ENCODE data around the gene KCTD2. TPM values are rescaled to one million over a fixed set of nuclear protein-coding genes. Genes with fewer than 3 reads are reported as not detected.

Gene KCTD2
- total and polyA plus RNA-seq, 5 donors from 2014 or later, result 5.8 to 23.4 (median 8.5) TPM

- ATAC-seq (ENCODE audit: low read depth in 2 of 2), result no peak
- Mint-ChIP-seq H3K27me3 (no peaks in the 10 kb centered on the region), H3K27ac (no peak overlapping the region), H3K4me3 (no peak overlapping the region), H3K9me3 (peaks cover 0 to 1% (median 0%) of the 10 kb centered on the region in 7 donors), H3K4me1 (no peaks in the 10 kb centered on the region), H3K36me3 (peaks cover 3% of the 10 kb centered on the region)
- Histone ChIP-seq H3K36me3 (ENCODE audit: control insufficient read depth, insufficient read depth, low read length) (no peaks in the 10 kb centered on the region), H3K4me1 (ENCODE audit: control insufficient read depth, insufficient read depth, low read length, poor library complexity, severe bottlenecking) (no peaks in the 10 kb centered on the region), H3K27me3 (ENCODE audit: control insufficient read depth, insufficient read depth, low read length) (no peaks in the 10 kb centered on the region), H3K4me3 (ENCODE audit: low read depth, low read length) (no peak overlapping the region), H3K9me3 (ENCODE audit: control insufficient read depth in 2 of 2, low read length in 2 of 2) (no peaks in the 10 kb centered on the region), H3K27ac (ENCODE audit: insufficient read depth, low read length, poor library complexity, severe bottlenecking) (no peak overlapping the region)
- DNase-seq, result no peak
These were observed 53.0 kb downstream of the KCTD2 start for GRCh38 chr17:75099881-75100595.

DNA sequence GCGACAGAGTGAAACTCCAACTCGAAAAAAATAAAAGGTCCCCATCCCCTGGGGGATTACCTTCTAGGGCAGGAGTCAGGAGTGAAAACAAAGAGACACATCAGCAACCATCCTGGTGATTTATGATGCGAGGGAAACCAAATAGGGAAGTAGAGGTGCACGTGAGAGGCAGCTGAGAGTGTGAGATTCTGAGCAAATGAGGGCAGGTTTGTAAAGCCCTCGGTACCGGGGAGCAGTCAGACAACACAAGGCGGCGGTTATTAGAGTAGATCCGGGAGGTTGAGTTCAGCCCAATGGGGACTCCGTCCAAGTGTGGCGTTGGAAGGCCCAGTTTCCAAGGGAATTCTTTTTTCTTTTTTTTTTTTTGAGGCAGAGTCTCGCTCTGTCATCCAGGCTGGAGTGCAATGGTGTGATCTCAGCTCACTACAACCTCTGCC, 55.4 kb downstream of the KCTD2 start:
- H3K4me3 ChIP-seq (ENCODE audit: low read depth, low read length), result no peak overlapping the region
- H3K27ac ChIP-seq (ENCODE audit: insufficient read depth, low read length, poor library complexity, severe bottlenecking), result no peak overlapping the region
- peak; percentile 22 to 43 for ATAC-seq (ENCODE audit: low read depth in 2 of 2)
- DNase-seq, result no peak
- no peaks in the 10 kb centered on the region for H3K4me1 ChIP-seq (ENCODE audit: control insufficient read depth, insufficient read depth, low read length, poor library complexity, severe bottlenecking)
- Mint-ChIP-seq H3K9me3 (peaks cover 0 to 2% (median 0%) of the 10 kb centered on the region in 7 donors), H3K27me3 (no peaks in the 10 kb centered on the region), H3K4me1 (peaks cover 0 to 5% (median under 1%) of the 10 kb centered on the region in 4 donors), H3K36me3 (peaks cover 3% of the 10 kb centered on the region), H3K4me3 (no peak overlapping the region), H3K27ac (no peak overlapping the region)
- no peaks in the 10 kb centered on the region for H3K9me3 ChIP-seq (ENCODE audit: control insufficient read depth in 2 of 2, low read length in 2 of 2)
- no peaks in the 10 kb centered on the region for H3K36me3 ChIP-seq (ENCODE audit: control insufficient read depth, insufficient read depth, low read length)
- H3K27me3 ChIP-seq (ENCODE audit: control insufficient read depth, insufficient read depth, low read length), result no peaks in the 10 kb centered on the region

GRCh38 chr17:75103601-75104554, 56.9 kb downstream of the KCTD2 start:
- Histone ChIP-seq H3K4me3 (ENCODE audit: low read depth, low read length) (no peak overlapping the region), H3K4me1 (ENCODE audit: control insufficient read depth, insufficient read depth, low read length, poor library complexity, severe bottlenecking) (peaks cover 3% of the 10 kb centered on the region), H3K27me3 (ENCODE audit: control insufficient read depth, insufficient read depth, low read length) (no peaks in the 10 kb centered on the region), H3K9me3 (ENCODE audit: control insufficient read depth in 2 of 2, low read length in 2 of 2) (no peaks in the 10 kb centered on the region), H3K36me3 (ENCODE audit: control insufficient read depth, insufficient read depth, low read length) (no peaks in the 10 kb centered on the region), H3K27ac (ENCODE audit: insufficient read depth, low read length, poor library complexity, severe bottlenecking) (no peak overlapping the region)
- Mint-ChIP-seq H3K4me3 (no peak overlapping the region), H3K27me3 (no peaks in the 10 kb centered on the region), H3K4me1 (peaks cover 0 to 7% (median 6%) of the 10 kb centered on the region in 4 donors), H3K27ac (peak overlapping the region in 1 of 3 donors; percentile 36), H3K36me3 (peaks cover 2% of the 10 kb centered on the region), H3K9me3 (peaks cover 0 to 2% (median 0%) of the 10 kb centered on the region in 7 donors)
- no peak for ATAC-seq (ENCODE audit: low read depth in 2 of 2)
- DNase-seq, result no peak

GRCh38 chr17:75105126-75106080, 58.4 kb downstream of the KCTD2 start:
- Mint-ChIP-seq H3K4me1 (peaks cover 1 to 12% (median 7%) of the 10 kb centered on the region in 4 donors), H3K27me3 (no peaks in the 10 kb centered on the region), H3K36me3 (no peaks in the 10 kb centered on the region), H3K9me3 (peaks cover 0 to 2% (median 0%) of the 10 kb centered on the region in 7 donors), H3K27ac (peak overlapping the region in 1 of 3 donors; percentile 62), H3K4me3 (no peak overlapping the region)
- peaks cover 11% of the 10 kb centered on the region for H3K4me1 ChIP-seq (ENCODE audit: control insufficient read depth, insufficient read depth, low read length, poor library complexity, severe bottlenecking)
- DNase-seq (peak in 1 of 3 donors; percentile 34), ATAC-seq (ENCODE audit: low read depth in 2 of 2) (no peak)
- H3K27me3 ChIP-seq (ENCODE audit: control insufficient read depth, insufficient read depth, low read length), result no peaks in the 10 kb centered on the region
- no peak overlapping the region for H3K4me3 ChIP-seq (ENCODE audit: low read depth, low read length)
- H3K36me3 ChIP-seq (ENCODE audit: control insufficient read depth, insufficient read depth, low read length), result no peaks in the 10 kb centered on the region
- no peaks in the 10 kb centered on the region for H3K9me3 ChIP-seq (ENCODE audit: control insufficient read depth in 2 of 2, low read length in 2 of 2)
- H3K27ac ChIP-seq (ENCODE audit: insufficient read depth, low read length, poor library complexity, severe bottlenecking), result no peak overlapping the region

- Histone ChIP-seq H3K9me3 (ENCODE audit: control insufficient read depth in 2 of 2, low read length in 2 of 2) (no peaks in the 10 kb centered on the region), H3K4me3 (ENCODE audit: low read depth, low read length) (no peak overlapping the region), H3K27me3 (ENCODE audit: control insufficient read depth, insufficient read depth, low read length) (no peaks in the 10 kb centered on the region), H3K36me3 (ENCODE audit: control insufficient read depth, insufficient read depth, low read length) (no peaks in the 10 kb centered on the region), H3K27ac (ENCODE audit: insufficient read depth, low read length, poor library complexity, severe bottlenecking) (no peak overlapping the region), H3K4me1 (ENCODE audit: control insufficient read depth, insufficient read depth, low read length, poor library complexity, severe bottlenecking) (peaks cover 26% of the 10 kb centered on the region)
- peaks cover 0 to 2% (median 0%) of the 10 kb centered on the region in 7 donors for H3K9me3 Mint-ChIP-seq
- DNase-seq (no peak), ATAC-seq (ENCODE audit: low read depth in 2 of 2) (no peak)
- H3K4me3 Mint-ChIP-seq, result peak overlapping the region; percentile 91 to 92 (median 92)
- H3K27me3 Mint-ChIP-seq, result no peaks in the 10 kb centered on the region
- H3K4me1 Mint-ChIP-seq, result peaks cover 10 to 29% (median 21%) of the 10 kb centered on the region in 4 donors
- H3K27ac Mint-ChIP-seq, result no peak overlapping the region
- H3K36me3 Mint-ChIP-seq, result peaks cover 4% of the 10 kb centered on the region
These were observed 61.2 kb downstream of the KCTD2 start for GRCh38 chr17:75108193-75108592.

DNA sequence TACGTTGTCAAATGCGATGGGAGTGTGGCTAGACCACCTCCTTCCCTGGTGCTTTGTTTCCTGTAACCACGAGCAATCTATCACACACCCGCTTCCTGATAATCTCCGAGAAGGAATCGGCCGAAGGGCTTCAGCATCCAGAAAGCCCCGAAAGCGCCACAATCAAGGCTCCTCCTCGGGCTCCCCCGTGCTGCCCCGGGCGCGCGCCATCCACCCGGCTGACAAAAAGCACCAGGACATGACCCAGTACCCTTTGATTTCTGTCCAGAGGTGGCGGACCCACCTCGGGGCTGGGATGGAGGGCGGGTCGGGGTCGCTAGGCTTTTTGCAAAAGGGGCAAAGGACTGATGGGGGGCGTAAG, 62.0 kb downstream of the KCTD2 start:
- H3K27ac ChIP-seq (ENCODE audit: insufficient read depth, low read length, poor library complexity, severe bottlenecking), result no peak overlapping the region
- no peak for DNase-seq
- peaks cover 31% of the 10 kb centered on the region for H3K4me1 ChIP-seq (ENCODE audit: control insufficient read depth, insufficient read depth, low read length, poor library complexity, severe bottlenecking)
- H3K27me3 Mint-ChIP-seq, result no peaks in the 10 kb centered on the region
- H3K4me3 ChIP-seq (ENCODE audit: low read depth, low read length), result peak overlapping the region; percentile 47
- no peaks in the 10 kb centered on the region for H3K9me3 ChIP-seq (ENCODE audit: control insufficient read depth in 2 of 2, low read length in 2 of 2)
- no peaks in the 10 kb centered on the region for H3K27me3 ChIP-seq (ENCODE audit: control insufficient read depth, insufficient read depth, low read length)
- H3K4me1 Mint-ChIP-seq, result peaks cover 12 to 35% (median 24%) of the 10 kb centered on the region in 4 donors
- peaks cover 7% of the 10 kb centered on the region for H3K36me3 Mint-ChIP-seq
- no peaks in the 10 kb centered on the region for H3K36me3 ChIP-seq (ENCODE audit: control insufficient read depth, insufficient read depth, low read length)
- no peak for ATAC-seq (ENCODE audit: low read depth in 2 of 2)
- H3K27ac Mint-ChIP-seq, result peak overlapping the region; percentile 69 to 89 (median 86)
- peak overlapping the region; percentile 91 to 92 (median 92) for H3K4me3 Mint-ChIP-seq
- peaks cover 0 to 2% (median 0%) of the 10 kb centered on the region in 7 donors for H3K9me3 Mint-ChIP-seq
